Measurements from ENCODE around the gene GLIS1. TPM values are rescaled to one million over a fixed set of nuclear protein-coding genes. Genes with fewer than 3 reads are reported as not detected.

GLIS1 gene
- total and polyA plus RNA-seq, 10 of the 15 experiments (the other 5 are each of a cell fraction or from before 2014, with no cell fraction given), result not detected

- TF ChIP-seq FOXK2 (IDR thresholded peaks at IDR 0.05) (no peak), BHLHE40 (IDR thresholded peaks at IDR 0.05; ENCODE audit: borderline replicate concordance in 1 of 2, low read depth in 2 of 2, low read length in 1 of 2) (peak in 1 of 2 experiments; percentile 14; a peak in 1 of 4 replicates), MTA2 (IDR thresholded peaks at IDR 0.05; ENCODE audit: low read depth) (no peak), RAD51 (IDR thresholded peaks at IDR 0.05) (no peak), ZSCAN29 (IDR thresholded peaks at IDR 0.05) (no peak), SUPT20H (IDR thresholded peaks at IDR 0.05; ENCODE audit: borderline replicate concordance, control insufficient read depth, low read depth, low read length) (no peak), ZBTB4 (CRISPR knock-in tag; IDR thresholded peaks at IDR 0.05) (no peak), YY1 (IDR thresholded peaks at IDR 0.05; ENCODE audit: low read depth, low read length) (no peak)
These were observed 507 bp downstream of the GLIS1 start (continued) for GRCh38 chr1:53738205-53739108.

GRCh38 chr1:53737648-53738204 lies 1.2 kb downstream of the GLIS1 start:
- H3K79me2 ChIP-seq (ENCODE audit: control insufficient read depth, insufficient read depth, low read length), result no peaks in the 10 kb centered on the region
- H3K36me3 ChIP-seq (ENCODE audit: control insufficient read depth in 2 of 2, insufficient read depth in 2 of 2, low read length in 1 of 2), result no peaks in the 10 kb centered on the region
- BruUV-seq (replicated peaks), result no TSS peak
- ChIA-PET SMC1A (ENCODE audit: uncharacterized antibody, unreplicated experiment) (no interaction called here), RAD21 (ENCODE audit: unreplicated experiment) (no interaction called here), POLR2A (no interaction called here), CTCF (no interaction called here)
- no peak overlapping the region for H2AFZ ChIP-seq (ENCODE audit: control insufficient read depth, low read depth, low read length)
- FAIRE-seq (no peak), DNase-seq (ENCODE audit: low read depth, low spot score) (no peak), ATAC-seq (no peak)
- no peak overlapping the region for H3K27ac ChIP-seq (ENCODE audit: control insufficient read depth, insufficient read depth)
- H3K9me3 ChIP-seq (replicated peaks; ENCODE audit: control insufficient read depth, insufficient read depth, low read length), result no peaks in the 10 kb centered on the region; the same call in 2 of the 3 replicates
- H3K4me3 ChIP-seq, result no peak overlapping the region
- H3K27me3 ChIP-seq (replicated peaks in 1 of 2; ENCODE audit: control insufficient read depth in 2 of 2, insufficient read depth in 2 of 2, low read length in 1 of 2), result peaks cover 7 to 13% of the 10 kb centered on the region in 2 experiments
- no peak overlapping the region for H3K4me2 ChIP-seq (ENCODE audit: control insufficient read depth, insufficient read depth)
- H3K4me1 ChIP-seq (ENCODE audit: control insufficient read depth, insufficient read depth, low read length), result no peaks in the 10 kb centered on the region
- intact Hi-C loops (cut with micrococcal nuclease; ENCODE audit: unreplicated experiment), result no loop called here
- WGBS (ENCODE audit: insufficient coverage, insufficient replicate concordance, low lambda C conversion rate, missing lambda C conversion rate), result 19% methylated on average over 47 of the region's 58 CpGs
- no peaks in the 10 kb centered on the region for H4K20me1 ChIP-seq (ENCODE audit: control insufficient read depth, insufficient read depth)
- H3K9ac ChIP-seq (ENCODE audit: control insufficient read depth, insufficient read depth, low read length), result no peak overlapping the region
- TF ChIP-seq E4F1 (IDR thresholded peaks at IDR 0.05; ENCODE audit: borderline replicate concordance, partially characterized antibody) (no peak), BACH1 (IDR thresholded peaks at IDR 0.05; ENCODE audit: borderline replicate concordance) (no peak), SUZ12 (IDR thresholded peaks at IDR 0.05; ENCODE audit: unreplicated experiment) (peak; percentile 22)
- in situ Hi-C loops (cut with MboI), result no loop called here

Data from GM12878 (cell line).